Colonic mucosa (tissue), 4 donors: Measurements from ENCODE around the gene DNAJC9. TPM values are rescaled to one million over a fixed set of nuclear protein-coding genes. Genes with fewer than 3 reads are reported as not detected.
A peak's percentile ranks its signal among the peaks of the same experiment; 100 is the strongest.

Experiments used
- DNase-seq: peaks from one replicate; pipeline ENCODE4 v3.0.0-alpha.2; 2020
- H3K27ac ChIP-seq: fragments of 200-600 bp; one replicate; pipeline ENCODE4 v1.8.0; 2021
- H3K27me3 ChIP-seq: fragments of 200-600 bp; one replicate; pipeline ENCODE4 v1.8.0; 2021
- H3K36me3 ChIP-seq: fragments of 200-600 bp; one replicate; pipeline ENCODE4 v1.8.0; 2021
- H3K4me1 ChIP-seq: fragments of 200-600 bp; one replicate; pipeline ENCODE4 v1.8.0; 2021; ENCODE audit warnings: mild to moderate bottlenecking
- H3K4me3 ChIP-seq: fragments of 200-600 bp; one replicate; pipeline ENCODE4 v1.8.0; 2021
- H3K9ac ChIP-seq, 2 donors: one replicate each; pipeline ENCODE4 v1.7.0; 2013; ENCODE audit warnings: control low read depth in 2 of 2, low read depth in 2 of 2, low read length in 2 of 2
- H3K9me3 ChIP-seq: fragments of 200-600 bp; one replicate; pipeline ENCODE4 v1.8.0; 2021
- intact Hi-C: fragments of 100-400 bp; cut with DNase I; formaldehyde crosslinking; loops from one replicate; pipeline ENCODE4 v1.14.1; 2022
- total RNA-seq, 2 donors: library from RNA; stranded (reverse); fragmentation: NEBNext Ultra II Directional in 1 of 2; extraction: Animal tissue kit (Norgen Biotek cat#: 25700) in 1 of 2; gene quantifications; one replicate each; pipeline ENCODE4 v1.2.1, GENCODE V29; 2021
- TF ChIP-seq, protein P1 (sequence below): fragments of 200-600 bp; IDR thresholded peaks from one replicate; pipeline ENCODE4 v1.8.0; 2022; ENCODE audit warnings: antibody characterized with exemption, mild to moderate bottlenecking
- donor health status: healthy.
- donor health status: DM: no; HTN: no; CAD: no.
- donor health status: DM: no; HTN: no; CAD: no.

DNAJC9 gene
- total RNA-seq, 2 donors from 2014 or later = 14.4 to 34.8 TPM

DNA sequence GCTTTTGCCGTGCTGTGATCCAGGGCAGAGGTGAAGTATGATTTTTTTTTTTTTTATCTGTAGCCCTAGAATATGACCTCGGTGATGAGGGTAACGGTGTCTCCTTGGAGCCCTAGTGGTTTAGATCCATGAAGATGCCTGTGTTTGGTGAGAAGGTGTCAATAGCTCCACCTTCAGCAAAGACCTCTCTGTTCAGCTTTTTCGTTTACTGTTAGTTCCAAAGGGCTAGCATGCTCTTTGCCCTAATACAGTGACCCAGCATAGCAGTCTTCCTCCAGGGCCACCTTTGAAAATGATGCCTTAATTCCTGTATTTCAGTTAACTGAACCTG is 6.1 kb upstream of the DNAJC9 start:
- peaks cover 8% of the 10 kb centered on the region for H3K4me1 ChIP-seq
- no peaks in the 10 kb centered on the region for H3K27me3 ChIP-seq
- H3K9me3 ChIP-seq = no peaks in the 10 kb centered on the region
- peak overlapping the region; percentile 72 to 98 for H3K9ac ChIP-seq
- no peaks in the 10 kb centered on the region for H3K36me3 ChIP-seq
- H3K27ac ChIP-seq = peak overlapping the region; percentile 83
- TF ChIP-seq, protein P1, sequence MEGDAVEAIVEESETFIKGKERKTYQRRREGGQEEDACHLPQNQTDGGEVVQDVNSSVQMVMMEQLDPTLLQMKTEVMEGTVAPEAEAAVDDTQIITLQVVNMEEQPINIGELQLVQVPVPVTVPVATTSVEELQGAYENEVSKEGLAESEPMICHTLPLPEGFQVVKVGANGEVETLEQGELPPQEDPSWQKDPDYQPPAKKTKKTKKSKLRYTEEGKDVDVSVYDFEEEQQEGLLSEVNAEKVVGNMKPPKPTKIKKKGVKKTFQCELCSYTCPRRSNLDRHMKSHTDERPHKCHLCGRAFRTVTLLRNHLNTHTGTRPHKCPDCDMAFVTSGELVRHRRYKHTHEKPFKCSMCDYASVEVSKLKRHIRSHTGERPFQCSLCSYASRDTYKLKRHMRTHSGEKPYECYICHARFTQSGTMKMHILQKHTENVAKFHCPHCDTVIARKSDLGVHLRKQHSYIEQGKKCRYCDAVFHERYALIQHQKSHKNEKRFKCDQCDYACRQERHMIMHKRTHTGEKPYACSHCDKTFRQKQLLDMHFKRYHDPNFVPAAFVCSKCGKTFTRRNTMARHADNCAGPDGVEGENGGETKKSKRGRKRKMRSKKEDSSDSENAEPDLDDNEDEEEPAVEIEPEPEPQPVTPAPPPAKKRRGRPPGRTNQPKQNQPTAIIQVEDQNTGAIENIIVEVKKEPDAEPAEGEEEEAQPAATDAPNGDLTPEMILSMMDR = no peak
- intact Hi-C loops = loop anchor here (10.0 kb wide), 1 partner anchor 242 kb away; the partner anchor contains the start of gene PPP3CB
- H3K4me3 ChIP-seq = peak overlapping the region; percentile 89
- DNase-seq = peak; percentile 19

DNA sequence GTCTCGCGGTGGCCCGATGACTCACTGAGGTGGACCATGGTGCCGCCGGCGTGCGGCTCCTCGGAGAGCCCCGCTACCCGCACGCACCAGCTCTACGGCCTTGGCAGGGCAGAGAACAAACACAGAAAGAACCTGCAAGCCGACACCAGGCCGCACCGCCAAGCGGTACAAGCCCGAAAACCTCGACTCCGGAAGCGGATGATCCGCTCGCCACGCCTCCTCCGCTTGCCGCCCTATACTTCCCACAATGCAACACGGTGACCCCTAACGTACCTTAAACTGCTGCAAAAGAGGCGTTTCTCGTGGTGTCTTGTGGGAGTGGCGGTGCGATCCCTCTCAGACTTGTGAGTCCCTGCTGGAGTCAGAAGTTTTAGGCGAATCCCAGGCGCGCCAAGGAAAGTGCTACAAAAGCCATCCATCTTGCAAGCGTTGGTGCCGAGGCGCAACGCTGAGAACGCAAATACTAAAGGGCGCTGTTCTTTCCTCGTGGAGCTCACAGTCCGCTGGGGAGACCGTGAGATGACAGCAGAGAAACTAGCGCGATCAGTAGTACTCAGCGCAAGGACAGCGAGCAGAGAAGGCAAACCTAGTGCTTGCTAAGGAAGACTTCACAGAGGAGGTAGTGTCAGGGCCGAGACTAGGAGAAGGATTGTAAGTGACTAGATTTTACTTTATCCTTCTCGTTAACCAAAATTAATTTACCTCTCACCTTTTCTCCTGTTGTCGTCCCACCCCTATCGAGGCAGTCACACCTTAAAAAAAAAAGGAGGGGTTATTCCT is 5.6 kb upstream of the DNAJC9 start, which contains the start of gene MRPS16:
TSS of gene MRPS16 (minus strand) at position 200 of the 780 bp plus-strand sequence. CDS start at position 38, 162 bp downstream.
- peaks cover 8% of the 10 kb centered on the region for H3K4me1 ChIP-seq
- peak; percentile 97 for DNase-seq
- H3K36me3 ChIP-seq = no peaks in the 10 kb centered on the region
- TF ChIP-seq, protein P1 = no peak
- H3K27ac ChIP-seq = peak within 1 kb of the TSS; percentile 83
- H3K4me3 ChIP-seq = peak within 1 kb of the TSS; percentile 89
- peak within 1 kb of the TSS; percentile 82 to 98 for H3K9ac ChIP-seq
- intact Hi-C loops = loop anchor here (10.0 kb wide), 1 partner anchor 242 kb away; the partner anchor contains the start of gene PPP3CB
- H3K27me3 ChIP-seq = no peaks in the 10 kb centered on the region
- no peaks in the 10 kb centered on the region for H3K9me3 ChIP-seq

DNA sequence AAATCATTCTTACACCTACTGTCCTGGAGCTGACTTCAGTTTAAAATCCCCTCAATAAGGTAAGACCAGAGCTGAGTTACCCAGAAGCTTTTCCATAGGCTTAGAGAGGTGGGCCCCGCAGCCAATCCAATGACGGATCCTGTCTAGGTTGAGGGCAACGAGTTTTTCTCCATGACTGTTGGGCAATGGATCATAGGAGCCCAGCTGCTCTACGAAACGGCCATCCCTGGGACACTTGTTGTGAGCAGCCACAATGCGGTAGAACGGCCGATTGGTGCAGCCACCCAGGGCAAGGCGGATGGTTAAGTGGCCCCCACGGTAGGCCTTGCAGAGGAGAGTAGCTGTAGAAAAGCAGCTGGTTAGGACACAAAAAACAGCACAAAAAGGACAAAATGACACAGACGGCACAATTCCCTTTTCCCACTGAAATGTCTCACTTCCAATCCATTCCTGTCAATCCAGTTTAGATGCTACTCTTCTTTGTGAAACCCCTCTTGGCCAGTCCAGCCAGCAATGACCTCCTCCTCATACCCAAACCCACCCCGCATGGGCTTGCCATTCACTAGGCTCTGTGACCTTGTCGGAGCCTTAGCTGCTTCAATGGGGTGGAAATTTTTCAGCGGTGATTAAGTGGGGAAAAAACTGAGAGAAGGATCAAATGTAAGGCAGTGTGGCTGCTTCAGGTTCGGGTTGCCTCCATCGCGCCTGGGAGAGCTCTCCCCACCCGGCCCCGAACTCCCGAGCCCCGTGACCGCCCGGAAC is 4.8 kb upstream of the DNAJC9 start:
- TF ChIP-seq, protein P1 = no peak
- DNase-seq = peak; percentile 22
- Histone ChIP-seq H3K9ac (peak overlapping the region; percentile 82 to 98), H3K27ac (peak overlapping the region; percentile 83), H3K4me1 (peaks cover 8% of the 10 kb centered on the region), H3K4me3 (peak overlapping the region; percentile 89), H3K9me3 (no peaks in the 10 kb centered on the region), H3K27me3 (no peaks in the 10 kb centered on the region), H3K36me3 (no peaks in the 10 kb centered on the region)
- intact Hi-C loops = loop anchor here (10.0 kb wide), 1 partner anchor 243 kb away; the partner anchor contains the start of gene PPP3CB

DNA sequence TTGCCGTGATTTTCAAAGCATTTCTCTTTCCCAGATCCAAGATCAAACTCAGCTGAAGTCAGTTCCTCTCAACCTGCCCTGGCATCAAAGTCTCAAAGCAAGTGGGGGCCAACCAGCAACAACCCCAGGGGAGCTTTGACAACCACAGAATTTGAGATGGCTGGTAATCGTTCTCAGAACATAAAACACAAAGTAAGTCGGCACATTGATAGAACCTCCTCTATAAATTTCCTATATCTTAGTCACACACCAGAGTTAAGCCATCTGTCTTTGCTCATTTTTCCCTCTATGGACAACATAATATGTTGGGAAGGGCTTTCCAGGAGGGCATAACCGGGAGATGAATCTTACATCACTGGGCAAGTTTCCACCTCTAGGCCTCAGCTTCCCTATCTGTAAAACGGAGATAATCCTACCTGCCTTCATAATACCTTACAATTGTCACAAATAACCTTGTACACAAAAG is 1.2 kb upstream of the DNAJC9 start:
- intact Hi-C loops = no loop called here
- Histone ChIP-seq H3K4me3 (no peak overlapping the region), H3K4me1 (peaks cover 8% of the 10 kb centered on the region), H3K27ac (no peak overlapping the region), H3K9me3 (no peaks in the 10 kb centered on the region), H3K9ac (no peak overlapping the region), H3K27me3 (no peaks in the 10 kb centered on the region), H3K36me3 (no peaks in the 10 kb centered on the region)
- DNase-seq = no peak
- TF ChIP-seq, protein P1 = no peak

DNA sequence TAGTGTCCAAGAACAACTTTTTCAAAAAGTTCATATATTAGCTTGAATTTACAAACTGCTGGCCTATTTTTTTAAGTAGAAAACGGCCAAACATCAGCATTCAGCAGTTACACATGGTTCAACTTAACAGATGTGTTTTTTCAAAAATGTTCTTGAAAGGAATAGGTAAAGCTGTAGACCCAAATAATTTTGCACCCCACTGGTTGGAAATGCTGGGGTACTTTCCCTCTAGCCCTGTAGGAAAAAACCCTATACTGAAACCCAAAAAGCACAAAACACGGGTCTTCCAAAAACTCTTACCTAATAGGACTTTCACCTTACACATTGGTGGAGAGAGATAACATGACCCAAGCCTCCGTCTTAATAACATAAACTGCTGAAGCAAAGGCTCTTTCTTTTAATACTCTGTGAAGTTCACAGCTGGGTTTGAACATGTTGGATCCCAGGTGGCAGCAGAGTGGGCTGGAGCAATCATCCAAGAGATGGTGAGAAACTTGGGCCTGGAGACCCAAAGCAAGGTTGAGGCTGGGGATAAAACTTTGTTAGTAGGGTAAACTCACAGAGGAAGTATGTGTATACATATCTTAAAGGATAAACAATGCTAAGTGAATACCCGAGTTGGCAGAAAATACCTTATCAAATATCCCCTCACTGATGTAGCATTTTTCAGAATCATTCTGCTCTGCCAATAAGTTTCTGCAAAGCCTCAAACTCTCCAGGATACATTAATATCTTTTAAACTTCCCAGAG is 629 bp upstream of the DNAJC9 start:
- no peak for DNase-seq
- TF ChIP-seq, protein P1 = no peak
- Histone ChIP-seq H3K27ac (peak overlapping the region; percentile 78), H3K4me1 (peaks cover 8% of the 10 kb centered on the region), H3K4me3 (peak overlapping the region; percentile 85), H3K9me3 (no peaks in the 10 kb centered on the region), H3K9ac (peak overlapping the region; percentile 80 to 81), H3K27me3 (no peaks in the 10 kb centered on the region), H3K36me3 (no peaks in the 10 kb centered on the region)
- intact Hi-C loops = no loop called here
